ENCODE data around the gene SMG6. TPM values are rescaled to one million over a fixed set of nuclear protein-coding genes. Genes with fewer than 3 reads are reported as not detected.
A peak's percentile ranks its signal among the peaks of the same experiment; 100 is the strongest.

SMG6 gene
- total and polyA plus RNA-seq, 2 of the 13 experiments (the other 11 are each of a cell fraction or from before 2014, with no cell fraction given), result 4.6 to 14.6 TPM

GRCh38 chr17:2277429-2278170 is 26.0 kb downstream of the SMG6 start (continued):
- peak; percentile 61 to 84; a peak in 3 of 4 replicates for TF ChIP-seq MAFK (conservative IDR thresholded peaks at IDR 0.05 in 1 of 2, IDR thresholded peaks at IDR 0.05 in 1 of 2; ENCODE audit: low read length in 2 of 2)

- Histone ChIP-seq H3K9me3 (ENCODE audit: low read length) (no peaks in the 10 kb centered on the region), H3K4me2 (ENCODE audit: low read depth, low read length) (no peak overlapping the region), H3K4me1 (ENCODE audit: insufficient read depth, low read length) (no peaks in the 10 kb centered on the region), H3K27me3 (ENCODE audit: control insufficient read depth in 1 of 2, insufficient read depth in 2 of 2, low read length in 2 of 2) (no peaks in the 10 kb centered on the region), H3K79me2 (ENCODE audit: insufficient read depth, low read length) (no peaks in the 10 kb centered on the region), H3K9ac (ENCODE audit: insufficient read depth, low read depth, low read length) (no peak overlapping the region), H3K36me3 (replicated peaks in 1 of 2; ENCODE audit: control insufficient read depth in 1 of 2, insufficient read depth in 2 of 2, low read length in 2 of 2) (peaks cover 7 to 33% of the 10 kb centered on the region in 2 experiments), H3K4me3 (replicated peaks in 1 of 3; ENCODE audit: insufficient read depth in 1 of 3, low read depth in 2 of 3, low read length in 3 of 3) (no peak overlapping the region), H3K27ac (ENCODE audit: extremely low read length, insufficient read depth, low read length) (no peak overlapping the region), H4K20me1 (ENCODE audit: insufficient read depth, low read length) (no peaks in the 10 kb centered on the region; the same call in 1 of the 2 replicates), H2AFZ (ENCODE audit: low read length) (no peak overlapping the region)
- no peak for TF ChIP-seq PRMT3 (CRISPR knock-in tag; IDR thresholded peaks at IDR 0.05; ENCODE audit: borderline replicate concordance, low read depth)
- ATAC-seq, result no peak
- intact Hi-C loops (cut with micrococcal nuclease; ENCODE audit: unreplicated experiment), result no loop called here
- ChIA-PET CTCF (ENCODE audit: low intra/inter-chr PET ratio, low total read pairs) (no interaction called here), POLR2A (no interaction called here)
- 91% methylated on average over 1 of the region's 1 CpG for WGBS (ENCODE audit: low lambda C conversion rate)
- no peak for DNase-seq (ENCODE audit: low spot score)
- no peak for FAIRE-seq
- no TSS peak for BruUV-seq (replicated peaks)
- in situ Hi-C loops (cut with HindIII; ENCODE audit: extremely low pct_ligation_motif_present, low pct_unique_long_range_greater_than_20kb), result no loop called here
These were observed 27.9 kb downstream of the SMG6 start for GRCh38 chr17:2275722-2276121.

DNA sequence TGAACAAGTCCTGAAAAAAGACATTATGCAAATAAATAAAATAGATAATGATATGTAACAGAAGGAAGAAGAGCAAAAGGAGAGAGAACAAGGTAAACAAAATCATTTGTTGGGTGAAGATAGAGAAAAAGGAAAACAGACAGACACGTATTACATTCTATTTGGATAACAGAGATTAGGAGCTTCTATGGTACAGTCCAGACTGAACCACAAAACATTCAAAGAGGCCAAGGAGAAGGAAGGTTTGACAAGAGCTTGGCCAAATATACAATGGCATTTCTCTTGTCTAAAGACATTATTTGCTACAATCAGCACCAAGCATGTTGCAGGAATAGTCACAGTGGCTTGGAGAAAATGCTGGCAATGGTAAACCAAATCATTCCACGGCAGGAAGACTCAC is 29.2 kb downstream of the SMG6 start:
- no peaks in the 10 kb centered on the region; the same call in 1 of the 2 replicates for H4K20me1 ChIP-seq (ENCODE audit: insufficient read depth, low read length)
- H3K27me3 ChIP-seq (ENCODE audit: control insufficient read depth in 1 of 2, insufficient read depth in 2 of 2, low read length in 2 of 2), result no peaks in the 10 kb centered on the region
- no peaks in the 10 kb centered on the region for H3K9me3 ChIP-seq (ENCODE audit: low read length)
- intact Hi-C loops (cut with micrococcal nuclease; ENCODE audit: unreplicated experiment), result no loop called here
- 69% methylated on average over 2 of the region's 2 CpGs for WGBS (ENCODE audit: low lambda C conversion rate)
- H3K4me1 ChIP-seq (ENCODE audit: insufficient read depth, low read length), result no peaks in the 10 kb centered on the region
- H2AFZ ChIP-seq (ENCODE audit: low read length), result no peak overlapping the region
- H3K27ac ChIP-seq (ENCODE audit: extremely low read length, insufficient read depth, low read length), result no peak overlapping the region
- ChIA-PET POLR2A (no interaction called here), CTCF (ENCODE audit: low intra/inter-chr PET ratio, low total read pairs) (no interaction called here)
- ATAC-seq (no peak), DNase-seq (ENCODE audit: low spot score) (no peak), FAIRE-seq (no peak)
- H3K4me2 ChIP-seq (ENCODE audit: low read depth, low read length), result no peak overlapping the region
- H3K9ac ChIP-seq (ENCODE audit: insufficient read depth, low read depth, low read length), result no peak overlapping the region
- no peak overlapping the region for H3K4me3 ChIP-seq (replicated peaks in 1 of 3; ENCODE audit: insufficient read depth in 1 of 3, low read depth in 2 of 3, low read length in 3 of 3)
- in situ Hi-C loops (cut with HindIII; ENCODE audit: extremely low pct_ligation_motif_present, low pct_unique_long_range_greater_than_20kb), result no loop called here
- no TSS peak for BruUV-seq (replicated peaks)
- H3K79me2 ChIP-seq (ENCODE audit: insufficient read depth, low read length), result no peaks in the 10 kb centered on the region
- peaks cover 7 to 28% of the 10 kb centered on the region in 2 experiments; a peak in 4 of 5 replicates for H3K36me3 ChIP-seq (replicated peaks in 1 of 2; ENCODE audit: control insufficient read depth in 1 of 2, insufficient read depth in 2 of 2, low read length in 2 of 2)
- TF ChIP-seq KDM1A (CRISPR knock-in tag; IDR thresholded peaks at IDR 0.05) (no peak), BRCA1 (CRISPR knock-in tag; IDR thresholded peaks at IDR 0.05) (no peak), ZNF282 (IDR thresholded peaks at IDR 0.05; ENCODE audit: partially characterized antibody) (no peak), TGIF2 (CRISPR knock-in tag; IDR thresholded peaks at IDR 0.05) (no peak), RFX1 (IDR thresholded peaks at IDR 0.05) (no peak), RFXAP (CRISPR knock-in tag; IDR thresholded peaks at IDR 0.05; ENCODE audit: borderline replicate concordance) (no peak), FOXP1 (IDR thresholded peaks at IDR 0.05) (no peak), FOXP1 (CRISPR knock-in tag; IDR thresholded peaks at IDR 0.05) (no peak), ZNF552 (CRISPR knock-in tag; IDR thresholded peaks at IDR 0.05; ENCODE audit: borderline replicate concordance) (no peak), ZNF766 (CRISPR knock-in tag; IDR thresholded peaks at IDR 0.05; ENCODE audit: borderline replicate concordance) (no peak), GMEB1 (CRISPR knock-in tag; IDR thresholded peaks at IDR 0.05; ENCODE audit: borderline replicate concordance) (no peak), YEATS2 (CRISPR knock-in tag; IDR thresholded peaks at IDR 0.05; ENCODE audit: borderline replicate concordance) (no peak)
- TF ChIP-seq, protein P1, sequence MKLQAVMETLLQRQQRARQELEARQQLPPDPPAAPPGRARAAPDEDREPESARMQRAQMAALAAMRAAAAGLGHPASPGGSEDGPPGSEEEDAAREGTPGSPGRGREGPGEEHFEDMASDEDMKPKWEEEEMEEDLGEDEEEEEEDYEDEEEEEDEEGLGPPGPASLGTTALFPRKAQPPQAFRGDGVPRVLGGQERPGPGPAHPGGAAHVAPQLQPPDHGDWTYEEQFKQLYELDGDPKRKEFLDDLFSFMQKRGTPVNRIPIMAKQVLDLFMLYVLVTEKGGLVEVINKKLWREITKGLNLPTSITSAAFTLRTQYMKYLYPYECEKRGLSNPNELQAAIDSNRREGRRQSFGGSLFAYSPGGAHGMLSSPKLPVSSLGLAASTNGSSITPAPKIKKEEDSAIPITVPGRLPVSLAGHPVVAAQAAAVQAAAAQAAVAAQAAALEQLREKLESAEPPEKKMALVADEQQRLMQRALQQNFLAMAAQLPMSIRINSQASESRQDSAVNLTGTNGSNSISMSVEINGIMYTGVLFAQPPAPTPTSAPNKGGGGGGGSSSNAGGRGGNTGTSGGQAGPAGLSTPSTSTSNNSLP (IDR thresholded peaks at IDR 0.05; ENCODE audit: low read depth, low read length), result no peak

Measured in HepG2 (cell line).